Panc1 (cell line): Measurements from ENCODE around the gene DCP2. TPM values are rescaled to one million over a fixed set of nuclear protein-coding genes. Genes with fewer than 3 reads are reported as not detected.
A peak's percentile ranks its signal among the peaks of the same experiment; 100 is the strongest.

Experiments used
- ATAC-seq: fragments of 200-7000 bp; cut with Tn5 transposase; 2 replicates; pipeline ENCODE4 v1.9.1; 2020; ENCODE audit warnings: mild to moderate bottlenecking, moderate library complexity
- BruUV-seq: library from RNA; stranded (reverse); fragments of 400-500 nt; replicated peaks from 2 replicates; lab custom pipeline; 2021; lab: Mats Ljungman, UMichigan
- CTCF ChIA-PET: fragments of 300-600 bp; sonication (Branson Sonifier 250); formaldehyde crosslinking; loops from one replicate; lab custom pipeline; 2022; ENCODE audit warnings: antibody characterized with exemption; lab: Charles Lee
- POLR2A ChIA-PET: fragments of 300-600 bp; sonication (Branson Sonifier 250); formaldehyde crosslinking; loops from one replicate; lab custom pipeline; 2022; ENCODE audit warnings: antibody characterized with exemption; lab: Charles Lee
- DNase-seq: peaks from one replicate; pipeline ENCODE4 v3.0.0-alpha.2; 2010; ENCODE audit warnings: low read depth, low spot score
- H3K27ac ChIP-seq: 2 replicates; pipeline ENCODE4 v1.5.1; 2011; ENCODE audit warnings: mild to moderate bottlenecking, low read length, inconsistent platforms
- H3K27me3 ChIP-seq: fragments of 200-500 bp; sonication (Bioruptor generic); 2 replicates; pipeline ENCODE4 v1.6.0; 2014; ENCODE audit warnings: low read length, inconsistent platforms; ENCODE audit not compliant: control insufficient read depth, insufficient read depth
- H3K36me3 ChIP-seq: fragments of 200-500 bp; sonication (Bioruptor generic); 2 replicates; pipeline ENCODE4 v1.5.1; 2014; ENCODE audit warnings: inconsistent platforms, mild to moderate bottlenecking, low read length, moderate library complexity; ENCODE audit not compliant: control insufficient read depth, insufficient read depth
- H3K4me1 ChIP-seq: 2 replicates; pipeline ENCODE4 v1.5.1; 2011; ENCODE audit warnings: inconsistent platforms, mild to moderate bottlenecking, low read length, moderate library complexity; ENCODE audit not compliant: control insufficient read depth, insufficient read depth
- H3K4me3 ChIP-seq, 2 experiments: 2 replicates each; pipeline ENCODE4 v1.5.1; 2011 to 2012; ENCODE audit warnings: low read depth in 2 of 2, low read length in 2 of 2, mild to moderate bottlenecking in 2 of 2, inconsistent platforms in 1 of 2, moderate library complexity in 1 of 2
- H3K9me3 ChIP-seq: fragments of 200-500 bp; sonication (Bioruptor generic); 2 replicates; pipeline ENCODE4 v1.5.1; 2014; ENCODE audit warnings: low read depth, mild to moderate bottlenecking, inconsistent platforms, low read length, moderate library complexity; ENCODE audit not compliant: control insufficient read depth, insufficient read depth
- CTCF ChIP-seq: fragments of 450-650 bp; IDR thresholded peaks from 2 replicates; pipeline ENCODE4 v1.5.1; 2017; ENCODE audit warnings: mild to moderate bottlenecking
- POLR2AphosphoS5 ChIP-seq: IDR thresholded peaks from 2 replicates; pipeline ENCODE4 v1.6.1; 2012; ENCODE audit warnings: mild to moderate bottlenecking, low read depth, low read length, moderate library complexity
- SIN3A ChIP-seq: IDR thresholded peaks from 2 replicates; pipeline ENCODE4 v1.6.1; 2012; ENCODE audit warnings: low read depth, mild to moderate bottlenecking, low read length, moderate library complexity, borderline replicate concordance; ENCODE audit not compliant: insufficient read depth
- TCF7L2 ChIP-seq: IDR thresholded peaks from 2 replicates; pipeline ENCODE4 v1.6.1; 2011; ENCODE audit warnings: mild to moderate bottlenecking, low read depth, low read length, inconsistent platforms
- in situ Hi-C: cut with HindIII; loops from 2 replicates; pipeline ENCODE4 v1.10.0; 2016; ENCODE audit warnings: low sequenced_read_pairs, low pct_unique_long_range_greater_than_20kb
- intact Hi-C: fragments of 100-400 bp; cut with micrococcal nuclease; formaldehyde crosslinking; loops from one replicate; pipeline ENCODE4 v1.10.0; 2022; ENCODE audit not compliant: unreplicated experiment
- total RNA-seq: library from RNA; stranded (reverse); gene quantifications from one replicate; pipeline ENCODE4 v1.2.1, GENCODE V29; 2021; ENCODE audit not compliant: unreplicated experiment
- TF ChIP-seq, protein P1 (sequence below), 2 experiments: IDR thresholded peaks; 2 replicates each; pipeline ENCODE4 v1.6.1; 2011 to 2012; ENCODE audit warnings: low read depth in 2 of 2, control low read depth in 1 of 2, low read length in 1 of 2, mild to moderate bottlenecking in 1 of 2, moderate library complexity in 1 of 2; ENCODE audit not compliant: insufficient read depth in 1 of 2

DCP2 gene
- total RNA-seq, 1 experiment from 2014 or later, result 70.4 TPM

GRCh38 chr5:113026211-113026610, 49.6 kb downstream of the DCP2 start:
- ChIA-PET CTCF (no interaction called here), POLR2A (no interaction called here)
- Histone ChIP-seq H3K27ac (no peak overlapping the region), H3K27me3 (no peaks in the 10 kb centered on the region), H3K4me1 (peaks cover 7% of the 10 kb centered on the region; the same call in 1 of the 2 replicates), H3K36me3 (peaks cover 7% of the 10 kb centered on the region), H3K9me3 (no peaks in the 10 kb centered on the region), H3K4me3 (no peak overlapping the region)
- intact Hi-C loops (no loop called here), in situ Hi-C loops (no loop called here)
- DNase-seq, result no peak
- TF ChIP-seq CTCF (no peak), POLR2AphosphoS5 (no peak), TCF7L2 (no peak), SIN3A (no peak)
- TF ChIP-seq, protein P1, sequence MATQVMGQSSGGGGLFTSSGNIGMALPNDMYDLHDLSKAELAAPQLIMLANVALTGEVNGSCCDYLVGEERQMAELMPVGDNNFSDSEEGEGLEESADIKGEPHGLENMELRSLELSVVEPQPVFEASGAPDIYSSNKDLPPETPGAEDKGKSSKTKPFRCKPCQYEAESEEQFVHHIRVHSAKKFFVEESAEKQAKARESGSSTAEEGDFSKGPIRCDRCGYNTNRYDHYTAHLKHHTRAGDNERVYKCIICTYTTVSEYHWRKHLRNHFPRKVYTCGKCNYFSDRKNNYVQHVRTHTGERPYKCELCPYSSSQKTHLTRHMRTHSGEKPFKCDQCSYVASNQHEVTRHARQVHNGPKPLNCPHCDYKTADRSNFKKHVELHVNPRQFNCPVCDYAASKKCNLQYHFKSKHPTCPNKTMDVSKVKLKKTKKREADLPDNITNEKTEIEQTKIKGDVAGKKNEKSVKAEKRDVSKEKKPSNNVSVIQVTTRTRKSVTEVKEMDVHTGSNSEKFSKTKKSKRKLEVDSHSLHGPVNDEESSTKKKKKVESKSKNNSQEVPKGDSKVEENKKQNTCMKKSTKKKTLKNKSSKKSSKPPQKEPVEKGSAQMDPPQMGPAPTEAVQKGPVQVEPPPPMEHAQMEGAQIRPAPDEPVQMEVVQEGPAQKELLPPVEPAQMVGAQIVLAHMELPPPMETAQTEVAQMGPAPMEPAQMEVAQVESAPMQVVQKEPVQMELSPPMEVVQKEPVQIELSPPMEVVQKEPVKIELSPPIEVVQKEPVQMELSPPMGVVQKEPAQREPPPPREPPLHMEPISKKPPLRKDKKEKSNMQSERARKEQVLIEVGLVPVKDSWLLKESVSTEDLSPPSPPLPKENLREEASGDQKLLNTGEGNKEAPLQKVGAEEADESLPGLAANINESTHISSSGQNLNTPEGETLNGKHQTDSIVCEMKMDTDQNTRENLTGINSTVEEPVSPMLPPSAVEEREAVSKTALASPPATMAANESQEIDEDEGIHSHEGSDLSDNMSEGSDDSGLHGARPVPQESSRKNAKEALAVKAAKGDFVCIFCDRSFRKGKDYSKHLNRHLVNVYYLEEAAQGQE (IDR thresholded peaks at IDR 0.05; ENCODE audit: insufficient read depth in 1 of 2, low read depth in 2 of 2, low read length in 1 of 2), result no peak
- no TSS peak for BruUV-seq
- ATAC-seq, result no peak

- no peak for TF ChIP-seq TCF7L2
- TF ChIP-seq POLR2AphosphoS5, result 0 out of 2 replicates have a peak, but pooled peaks have one; percentile 35
- in situ Hi-C loops (no loop called here), intact Hi-C loops (no loop called here)
- DNase-seq (no peak), ATAC-seq (no peak)
- POLR2A ChIA-PET, result no interaction called here
- Histone ChIP-seq H3K4me1 (no peaks in the 10 kb centered on the region), H3K9me3 (no peaks in the 10 kb centered on the region), H3K27me3 (no peaks in the 10 kb centered on the region), H3K36me3 (peaks cover 2% of the 10 kb centered on the region), H3K4me3 (no peak overlapping the region), H3K27ac (no peak overlapping the region)
- BruUV-seq, result no TSS peak
- CTCF ChIA-PET, result no interaction called here
These were observed 50.4 kb downstream of the DCP2 start for GRCh38 chr5:113027015-113027414.

- DNase-seq (no peak), ATAC-seq (no peak)
- in situ Hi-C loops (no loop called here), intact Hi-C loops (no loop called here)
- Histone ChIP-seq H3K9me3 (no peaks in the 10 kb centered on the region), H3K27ac (no peak overlapping the region), H3K4me3 (no peak overlapping the region), H3K4me1 (no peaks in the 10 kb centered on the region), H3K36me3 (no peaks in the 10 kb centered on the region; the same call in none of the 2 replicates), H3K27me3 (no peaks in the 10 kb centered on the region)
- POLR2A ChIA-PET, result interaction anchor here (0.7 kb wide), 1 partner anchor 463 kb away, joined by 4 read pairs; no protein-coding TSS in a partner anchor
- TF ChIP-seq, protein P1 (IDR thresholded peaks at IDR 0.05; ENCODE audit: insufficient read depth in 1 of 2, low read depth in 2 of 2, low read length in 1 of 2), result no peak
- no peak for TF ChIP-seq CTCF
- TF ChIP-seq TCF7L2, result no peak
- TF ChIP-seq POLR2AphosphoS5, result no peak
- TF ChIP-seq SIN3A, result no peak
- no TSS peak for BruUV-seq
- CTCF ChIA-PET, result no interaction called here
These were observed 50.8 kb downstream of the DCP2 start for GRCh38 chr5:113027431-113027830.
